Epithelial cell of esophagus (primary cell): ENCODE data around the gene GRAP2.

Experiments
- DNase-seq: peaks from one replicate; pipeline ENCODE4 v3.0.0; 2010; ENCODE audit warnings: low read depth
- H3K4me3 ChIP-seq: 2 replicates; pipeline ENCODE4 v1.5.1; 2011; ENCODE audit warnings: mild to moderate bottlenecking, low read length, control low read depth
- CTCF ChIP-seq: IDR thresholded peaks from 2 replicates; pipeline ENCODE4 v1.5.1; 2011; ENCODE audit warnings: low read depth, mild to moderate bottlenecking, low read length, control low read depth, inconsistent platforms; ENCODE audit not compliant: insufficient read depth; ENCODE audit errors: missing control alignments

The GRAP2 gene

GRCh38 chr22:39954584-39955055 is 53.7 kb downstream of the GRAP2 start:
- no peak for DNase-seq
- no peak overlapping the region for H3K4me3 ChIP-seq
- TF ChIP-seq CTCF, result no peak

- no peak overlapping the region for H3K4me3 ChIP-seq
- no peak for TF ChIP-seq CTCF
- DNase-seq, result no peak
These were observed 54.8 kb downstream of the GRAP2 start for GRCh38 chr22:39955675-39956074.

GRCh38 chr22:39956932-39957664 is 56.2 kb downstream of the GRAP2 start:
- no peak for DNase-seq
- no peak for TF ChIP-seq CTCF
- H3K4me3 ChIP-seq, result no peak overlapping the region

DNA sequence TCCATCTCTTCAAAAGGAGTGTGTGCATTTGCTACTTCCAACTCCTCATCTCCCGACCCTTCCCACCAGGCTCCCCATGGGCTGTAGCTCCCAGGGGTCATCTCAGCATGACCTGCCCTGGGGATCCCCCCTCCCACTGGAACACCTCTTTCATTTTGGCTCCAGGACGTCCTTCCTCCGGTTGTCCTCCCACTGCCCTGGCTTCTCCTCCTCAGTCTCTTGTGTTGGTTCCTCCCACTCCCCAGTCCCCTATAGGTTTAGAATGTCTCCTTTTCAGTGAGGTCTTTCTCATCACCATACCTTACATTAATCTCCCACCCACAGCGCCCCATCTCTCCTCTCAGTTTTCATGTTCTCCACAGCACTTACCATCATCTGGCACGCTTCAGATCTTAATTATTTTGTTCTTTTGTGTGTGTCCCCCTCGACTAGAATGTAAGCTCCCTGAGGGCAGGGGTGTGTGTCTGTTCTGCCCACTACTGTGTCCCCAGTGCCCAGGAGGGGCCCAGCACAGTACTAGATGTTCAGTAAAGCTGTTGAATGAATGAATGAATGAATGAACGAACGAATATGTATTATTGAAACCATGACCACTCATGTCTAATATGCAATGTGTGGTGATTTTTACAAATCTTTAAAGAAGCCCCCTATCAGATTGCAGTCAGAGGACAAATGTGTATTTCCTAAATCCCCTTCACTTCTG is 57.3 kb downstream of the GRAP2 start:
- TF ChIP-seq CTCF, result no peak
- H3K4me3 ChIP-seq, result no peak overlapping the region
- DNase-seq, result no peak

DNA sequence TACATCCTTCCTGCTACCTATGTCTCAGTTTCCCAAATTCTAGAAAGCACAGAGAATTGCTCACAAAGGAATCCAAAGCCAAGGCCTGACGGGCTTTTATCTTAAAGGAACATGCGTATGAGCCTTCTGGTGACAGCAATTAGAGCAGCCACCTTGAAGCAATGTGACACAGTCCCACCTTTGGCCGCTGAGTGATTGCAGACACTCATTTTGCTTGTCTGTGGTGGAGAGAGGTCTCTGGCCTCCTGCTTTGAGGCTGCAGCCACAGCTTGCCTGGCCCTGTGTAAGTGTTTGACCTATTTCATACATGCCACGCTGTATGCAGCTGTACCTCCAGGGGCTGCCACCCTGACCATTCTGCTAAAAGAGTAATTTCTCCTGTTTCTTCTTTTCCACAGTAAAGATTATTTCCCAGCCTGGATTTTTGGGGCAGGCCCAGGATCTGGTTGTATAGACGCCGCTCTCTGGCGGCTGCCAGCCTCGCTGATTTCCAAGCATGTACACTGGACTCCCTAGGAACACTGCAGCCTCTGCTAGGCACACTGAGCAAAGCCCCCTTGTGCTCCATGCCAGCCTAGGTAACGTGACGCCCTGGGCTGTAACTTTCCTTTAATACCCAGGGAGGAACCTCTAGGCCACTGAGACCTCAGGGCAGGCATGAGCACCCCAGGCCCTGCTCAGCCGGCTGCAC is 58.2 kb downstream of the GRAP2 start:
- no peak overlapping the region for H3K4me3 ChIP-seq

More for the DNA sequence above, 58.2 kb downstream of the GRAP2 start:
- no peak for TF ChIP-seq CTCF
- DNase-seq, result no peak
